Stomach (tissue), 4 donors: Measurements from ENCODE around the gene EDN1.

ENCODE experiments used
- EP300 ChIP-seq: sonication (generic); formaldehyde crosslinking; IDR thresholded peaks from one replicate; pipeline ENCODE4 v1.6.1; 2017; ENCODE audit warnings: antibody characterized with exemption
- POLR2A ChIP-seq, 4 donors: fragments of 450-650 bp; IDR thresholded peaks; one replicate each; pipeline ENCODE4 v1.6.1; 2016; ENCODE audit warnings: antibody characterized with exemption in 4 of 4, control low read depth in 2 of 4, mild to moderate bottlenecking in 1 of 4, moderate library complexity in 1 of 4
- POLR2AphosphoS5 ChIP-seq, 3 donors: sonication (generic); formaldehyde crosslinking; IDR thresholded peaks; one replicate each; pipeline ENCODE4 v1.6.1; 2016; ENCODE audit warnings: antibody characterized with exemption in 3 of 3
- TF ChIP-seq, protein P1 (sequence below), 7 experiments: fragments of 450-650 bp in 4 of 7; fragments of 200-600 bp in 3 of 7; sonication (generic) in 3 of 7; IDR thresholded peaks; one replicate each; pipeline ENCODE4 v1.5.1; 2016 to 2019; ENCODE audit warnings: antibody characterized with exemption in 7 of 7, control low read depth in 2 of 7, mild to moderate bottlenecking in 1 of 7

GRCh38 chr6:12295558-12296254 lies 5.5 kb downstream of the EDN1 start:
- no peak for TF ChIP-seq EP300
- TF ChIP-seq, protein P1, sequence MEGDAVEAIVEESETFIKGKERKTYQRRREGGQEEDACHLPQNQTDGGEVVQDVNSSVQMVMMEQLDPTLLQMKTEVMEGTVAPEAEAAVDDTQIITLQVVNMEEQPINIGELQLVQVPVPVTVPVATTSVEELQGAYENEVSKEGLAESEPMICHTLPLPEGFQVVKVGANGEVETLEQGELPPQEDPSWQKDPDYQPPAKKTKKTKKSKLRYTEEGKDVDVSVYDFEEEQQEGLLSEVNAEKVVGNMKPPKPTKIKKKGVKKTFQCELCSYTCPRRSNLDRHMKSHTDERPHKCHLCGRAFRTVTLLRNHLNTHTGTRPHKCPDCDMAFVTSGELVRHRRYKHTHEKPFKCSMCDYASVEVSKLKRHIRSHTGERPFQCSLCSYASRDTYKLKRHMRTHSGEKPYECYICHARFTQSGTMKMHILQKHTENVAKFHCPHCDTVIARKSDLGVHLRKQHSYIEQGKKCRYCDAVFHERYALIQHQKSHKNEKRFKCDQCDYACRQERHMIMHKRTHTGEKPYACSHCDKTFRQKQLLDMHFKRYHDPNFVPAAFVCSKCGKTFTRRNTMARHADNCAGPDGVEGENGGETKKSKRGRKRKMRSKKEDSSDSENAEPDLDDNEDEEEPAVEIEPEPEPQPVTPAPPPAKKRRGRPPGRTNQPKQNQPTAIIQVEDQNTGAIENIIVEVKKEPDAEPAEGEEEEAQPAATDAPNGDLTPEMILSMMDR (IDR thresholded peaks at IDR 0.05) = no peak
- TF ChIP-seq POLR2A (IDR thresholded peaks at IDR 0.05) = no peak
- no peak for TF ChIP-seq POLR2AphosphoS5 (IDR thresholded peaks at IDR 0.05)
